Neural cell (in vitro differentiated cells): Measurements from ENCODE around the gene BAG1.

Experiments used
- CTCF ChIP-seq: fragments of 450-650 bp; IDR thresholded peaks from 2 replicates; pipeline ENCODE4 v1.5.1; 2014; ENCODE audit warnings: antibody characterized with exemption, mild to moderate bottlenecking, moderate library complexity; ENCODE audit not compliant: poor library complexity, severe bottlenecking
- EP300 ChIP-seq: fragments of 450-650 bp; conservative IDR thresholded peaks from 2 replicates; pipeline ENCODE4 v1.6.1; 2014; ENCODE audit warnings: antibody characterized with exemption, mild to moderate bottlenecking, moderate library complexity; ENCODE audit not compliant: poor library complexity, severe bottlenecking
- POLR2AphosphoS5 ChIP-seq: IDR thresholded peaks from 2 replicates; pipeline ENCODE4 v1.6.1; 2012
- RAD21 ChIP-seq: fragments of 450-650 bp; conservative IDR thresholded peaks from 2 replicates; pipeline ENCODE4 v1.6.1; 2014; ENCODE audit warnings: antibody characterized with exemption, mild to moderate bottlenecking, moderate library complexity

DNA sequence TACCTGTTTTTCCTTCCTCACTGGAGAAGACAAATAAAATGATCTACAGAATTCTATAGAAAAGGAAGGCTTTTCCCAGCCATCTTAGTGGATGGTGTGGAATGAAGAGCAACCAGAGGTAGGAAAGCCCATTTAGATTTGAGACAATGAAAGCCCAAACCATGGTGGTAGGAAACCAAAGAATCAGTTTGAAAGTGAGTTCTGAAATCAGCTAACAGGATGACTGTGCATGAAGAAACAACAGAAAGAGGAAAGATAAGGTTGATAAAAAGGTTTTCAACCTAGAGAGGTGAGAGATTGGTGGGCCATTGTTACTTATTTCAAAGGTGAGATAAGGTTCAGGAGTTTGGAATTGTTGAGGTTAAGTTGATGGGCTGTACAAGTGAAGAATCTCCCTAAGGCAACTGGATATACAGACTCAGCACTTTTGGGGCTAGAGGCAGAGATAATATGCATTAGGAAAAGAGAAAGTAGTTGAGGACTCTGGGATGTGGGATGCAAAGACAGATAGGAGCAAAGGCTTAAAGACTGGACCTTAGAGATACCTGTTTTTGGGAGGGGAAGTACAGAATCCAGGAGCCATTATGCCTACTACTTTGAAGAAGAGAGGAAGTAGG is 2.8 kb upstream of the BAG1 start:
- TF ChIP-seq EP300: no peak
- TF ChIP-seq CTCF: no peak
- no peak for TF ChIP-seq POLR2AphosphoS5
- no peak for TF ChIP-seq RAD21
